GF-D8 (cell line): ENCODE data around the gene ADAM22.

Experiments
- DNase-seq: peaks from one replicate; lab custom pipeline; 2025; lab: John Stamatoyannopoulos, UW

The ADAM22 gene

DNA sequence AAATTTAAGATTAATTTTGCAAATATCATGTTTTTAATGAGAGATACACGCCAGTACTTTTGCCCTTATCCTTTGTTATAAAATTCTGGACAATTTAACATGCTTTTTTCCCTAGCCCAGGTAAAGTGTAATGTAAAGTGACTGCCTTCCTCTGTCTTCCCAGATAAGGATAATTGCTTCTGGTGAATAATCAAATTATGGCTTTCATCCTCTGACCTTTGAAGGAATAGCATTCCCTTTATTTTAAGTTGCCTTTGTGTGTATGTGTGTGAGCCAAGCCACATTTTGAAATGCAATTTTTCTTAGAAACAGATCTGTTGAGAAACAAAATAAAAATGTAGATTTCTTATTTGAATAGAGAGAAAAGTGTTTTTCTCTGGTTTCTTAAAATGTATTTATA lies 107.5 kb downstream of the ADAM22 start:
- no peak for DNase-seq

DNA sequence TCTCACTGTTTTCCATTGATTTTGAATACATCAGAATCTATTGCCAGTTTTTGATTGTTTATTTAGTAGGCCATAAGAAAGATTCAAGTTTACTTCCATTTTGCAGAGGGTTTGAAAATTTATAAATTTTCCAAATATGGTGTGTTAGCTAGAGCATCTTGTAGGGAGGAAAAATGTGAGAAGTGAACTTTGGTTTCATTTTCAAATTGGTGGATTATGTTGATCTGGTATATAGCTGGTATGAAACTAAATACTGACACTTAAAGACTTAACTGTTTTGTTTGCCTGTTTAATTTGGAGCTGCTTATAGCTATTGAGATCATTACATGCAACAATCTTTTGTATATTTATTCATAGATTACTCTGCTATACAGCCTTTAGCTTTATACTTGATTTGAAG lies 108.1 kb downstream of the ADAM22 start:
- no peak for DNase-seq

DNA sequence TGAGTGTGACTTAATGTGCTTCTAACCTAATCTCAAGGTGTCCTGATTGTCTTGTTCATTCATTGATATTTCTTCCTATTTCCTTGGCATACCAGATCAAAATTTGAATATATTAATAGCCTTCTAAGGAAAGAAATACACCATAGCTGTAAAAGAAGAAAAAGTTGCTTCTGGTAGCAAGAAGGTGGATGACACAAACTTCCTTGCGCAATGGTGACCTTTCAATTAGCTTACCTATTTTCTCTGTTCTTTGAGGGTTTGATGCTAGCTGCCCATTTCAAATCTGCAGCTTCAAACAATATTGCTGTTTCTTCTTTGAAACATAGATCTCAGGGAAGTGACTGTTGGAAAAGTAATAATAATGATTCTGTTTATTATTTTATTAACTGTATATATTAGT lies 108.8 kb downstream of the ADAM22 start:
- DNase-seq = no peak

- no peak for DNase-seq
These were observed 110.0 kb downstream of the ADAM22 start for GRCh38 chr7:88044069-88044468.

DNA sequence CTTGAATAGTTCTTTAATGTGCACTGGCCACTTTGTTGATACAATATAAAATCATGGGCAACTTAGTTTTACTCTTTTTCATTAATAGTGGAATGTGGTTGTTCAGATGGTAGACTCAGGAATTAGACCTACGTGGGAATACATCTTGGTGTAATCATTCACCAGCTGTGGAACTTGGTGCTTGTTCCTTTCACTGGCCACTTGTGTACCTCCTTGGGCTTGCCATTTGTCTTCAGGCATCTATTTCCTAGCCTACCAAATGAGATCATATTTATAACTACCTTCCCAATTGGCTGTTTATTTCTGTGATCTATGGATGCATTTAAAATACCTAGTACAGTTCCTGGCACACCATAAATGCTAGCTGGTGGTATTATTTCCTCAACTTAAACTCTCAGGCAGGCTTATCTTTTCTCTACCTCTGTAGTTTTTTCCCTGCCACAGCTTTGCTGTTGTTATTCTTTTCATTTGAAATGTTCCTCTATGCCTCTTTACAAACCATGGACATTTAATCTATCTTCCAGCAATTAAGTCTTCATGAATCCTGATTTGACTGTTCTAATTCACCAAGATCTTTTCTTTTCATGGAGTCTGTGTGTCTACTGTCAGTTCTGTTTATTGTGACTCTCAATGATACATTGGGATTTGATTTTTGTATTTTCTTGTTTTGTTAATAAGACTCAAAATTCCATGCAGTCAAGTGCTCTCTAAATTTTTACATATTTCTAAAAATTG lies 113.0 kb downstream of the ADAM22 start:
- no peak for DNase-seq

DNA sequence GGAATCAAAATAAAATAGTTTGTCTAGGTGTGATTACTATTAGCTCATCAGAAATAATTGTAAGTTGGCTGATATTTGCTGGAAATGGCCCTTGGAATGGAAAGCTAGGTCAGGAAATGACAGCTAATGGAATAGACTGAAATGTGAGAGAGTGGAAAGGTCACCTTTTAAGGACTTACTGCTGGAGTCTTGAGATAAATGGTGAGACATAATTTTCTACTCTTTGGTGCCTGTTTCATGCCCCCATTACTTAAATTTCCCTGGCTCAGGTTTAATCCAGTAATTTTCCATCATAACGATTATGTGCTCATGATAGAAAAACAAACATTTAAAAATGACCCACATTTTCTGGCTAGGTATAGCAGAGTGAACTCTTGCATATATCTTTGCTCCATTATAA lies 123.6 kb downstream of the ADAM22 start:
- no peak for DNase-seq

- no peak for DNase-seq
These were observed 128.2 kb downstream of the ADAM22 start for GRCh38 chr7:88062238-88062637.

DNA sequence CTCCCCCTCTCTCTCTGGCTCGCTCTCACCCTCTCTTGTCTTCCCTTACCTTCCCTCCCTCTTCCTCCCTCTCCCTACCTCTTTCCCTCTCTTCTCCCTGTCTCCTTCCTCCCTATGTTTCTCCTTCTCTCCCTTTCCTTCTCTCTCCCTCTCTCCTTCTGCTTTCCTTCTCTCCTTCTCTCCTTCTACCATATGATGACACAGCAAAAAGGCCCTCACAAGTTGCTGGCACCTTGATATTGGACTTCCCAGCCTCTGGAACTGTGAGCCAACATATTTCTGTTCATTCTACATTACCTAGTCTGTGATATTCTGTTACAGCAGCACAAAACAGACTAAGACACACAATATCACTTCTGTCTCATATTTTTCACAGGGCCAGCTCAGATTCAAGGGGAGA lies 135.0 kb downstream of the ADAM22 start:
- DNase-seq = no peak

- no peak for DNase-seq
These were observed 138.1 kb downstream of the ADAM22 start for GRCh38 chr7:88071994-88072714.

GRCh38 chr7:88072715-88073055 lies 138.6 kb downstream of the ADAM22 start:
- DNase-seq = no peak

DNA sequence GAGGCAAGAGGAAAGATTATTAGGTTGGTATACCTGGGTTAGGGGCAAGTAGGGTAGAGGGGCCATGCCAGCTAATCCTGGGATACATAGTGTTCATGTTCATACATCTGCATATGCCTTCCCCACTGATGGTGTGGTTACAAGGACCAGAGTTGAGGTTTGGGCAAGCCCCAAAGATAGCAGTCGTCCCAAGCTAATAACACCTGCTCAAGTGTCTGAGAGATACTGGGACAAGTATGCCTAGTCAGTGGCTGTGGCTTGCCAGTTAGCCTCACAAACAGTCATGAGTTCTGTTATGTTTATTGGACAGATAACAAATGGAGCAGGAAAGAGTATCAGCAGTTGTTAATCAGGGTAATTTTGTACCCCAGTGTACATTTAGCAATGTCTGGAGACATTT lies 139.6 kb downstream of the ADAM22 start:
- DNase-seq = no peak

- DNase-seq = no peak
These were observed 141.2 kb downstream of the ADAM22 start for GRCh38 chr7:88075216-88075615.

- no peak for DNase-seq
These were observed 149.8 kb downstream of the ADAM22 start for GRCh38 chr7:88083883-88084282.

DNA sequence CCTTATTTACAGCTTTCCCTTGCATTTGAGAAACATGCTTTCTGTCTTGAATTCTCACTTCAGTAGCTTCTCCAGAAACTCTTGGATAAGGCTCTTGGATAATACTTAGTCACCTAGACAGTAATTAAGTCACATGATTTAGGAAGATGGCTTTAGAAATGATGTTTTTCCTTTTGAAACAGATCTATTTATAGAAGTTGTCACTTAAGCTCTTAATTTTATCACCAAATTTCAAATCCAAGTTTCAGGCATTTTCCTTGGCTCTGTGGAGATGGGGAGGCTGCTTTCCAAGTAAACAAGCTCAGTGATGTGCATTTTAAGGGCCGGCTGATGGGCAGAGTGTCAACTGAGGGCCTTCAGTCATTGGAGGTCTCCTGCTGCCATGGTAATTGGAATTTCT lies 155.5 kb downstream of the ADAM22 start:
- DNase-seq = no peak

GRCh38 chr7:88090240-88090639 lies 156.2 kb downstream of the ADAM22 start:
- DNase-seq = no peak

- DNase-seq = no peak
These were observed 156.6 kb downstream of the ADAM22 start for GRCh38 chr7:88090671-88091070.

DNA sequence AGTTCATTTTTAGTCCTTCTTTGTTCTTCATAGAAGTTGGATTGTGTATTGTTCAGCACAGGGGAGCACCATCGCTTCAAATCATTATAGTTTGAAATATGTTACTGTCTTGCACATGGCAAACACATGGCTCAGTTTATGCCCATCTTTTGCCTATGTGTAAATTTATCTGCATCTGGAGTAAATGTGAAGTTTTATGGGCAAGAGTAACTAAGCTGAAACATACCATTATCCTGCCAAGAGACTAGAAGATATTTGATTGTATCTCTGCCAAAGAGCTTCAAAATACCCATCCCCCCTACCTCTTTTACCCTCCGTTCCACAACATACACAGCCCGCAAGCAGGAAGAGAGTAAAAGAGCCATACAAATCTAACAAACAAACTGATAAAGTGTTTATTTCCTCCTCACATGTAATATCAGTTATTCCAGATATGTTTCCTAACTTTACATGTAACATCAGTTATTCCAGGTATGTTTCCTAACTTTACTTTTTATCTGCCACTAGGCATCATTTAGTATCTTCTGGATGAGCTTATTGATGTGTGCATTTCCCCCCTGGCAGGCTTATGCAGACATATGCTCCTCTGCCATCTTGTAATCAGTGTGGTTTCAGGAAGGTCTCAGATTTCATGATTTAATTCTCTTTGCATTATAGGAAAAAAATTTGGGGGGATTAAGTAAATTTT lies 158.1 kb downstream of the ADAM22 start:
- DNase-seq = no peak

- no peak for DNase-seq
These were observed 158.6 kb downstream of the ADAM22 start for GRCh38 chr7:88092676-88092999.

DNA sequence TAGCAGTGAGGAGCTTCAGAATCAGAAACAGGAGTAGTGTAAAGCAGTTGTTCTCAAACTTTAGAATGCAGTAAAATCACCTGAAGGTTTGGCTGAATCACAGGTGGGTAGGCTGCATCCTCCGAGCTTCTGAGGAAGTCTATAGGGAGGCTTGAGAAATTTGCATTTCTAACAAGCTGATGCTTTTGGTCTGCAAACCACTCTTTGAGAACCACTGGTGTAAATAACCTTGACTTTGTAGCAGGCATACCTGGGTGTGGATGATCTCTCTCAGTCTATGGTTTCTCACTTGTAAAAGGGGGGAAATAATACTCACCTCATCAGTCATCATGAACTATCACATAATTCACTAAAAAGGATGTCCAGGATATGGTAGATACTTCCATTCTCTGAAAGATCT lies 167.7 kb downstream of the ADAM22 start:
- DNase-seq = no peak

GRCh38 chr7:88102675-88103074 lies 168.6 kb downstream of the ADAM22 start:
- DNase-seq = no peak

GRCh38 chr7:88104732-88105131 lies 170.7 kb downstream of the ADAM22 start:
- DNase-seq = no peak

GRCh38 chr7:88105231-88105630 lies 171.2 kb downstream of the ADAM22 start:
- DNase-seq = no peak

DNA sequence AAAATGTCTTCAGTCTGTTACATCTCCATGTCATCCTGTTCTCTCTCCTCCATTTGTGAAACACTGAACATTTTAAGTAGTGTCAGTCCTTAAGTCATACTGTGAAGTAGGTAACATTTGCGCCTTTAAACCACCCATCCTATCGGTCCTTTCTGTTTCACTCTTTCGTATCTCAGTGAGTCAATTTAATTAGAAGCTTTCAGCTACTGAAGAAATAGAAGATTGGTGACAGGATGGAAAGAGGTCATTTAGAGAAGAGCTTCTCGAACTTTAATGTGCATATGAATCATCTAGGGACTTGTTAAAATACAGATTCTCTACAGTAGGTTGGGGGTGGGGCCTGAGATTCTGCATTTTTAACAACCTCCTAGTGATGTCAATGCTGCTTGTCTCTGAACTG lies 172.4 kb downstream of the ADAM22 start:
- no peak for DNase-seq

DNA sequence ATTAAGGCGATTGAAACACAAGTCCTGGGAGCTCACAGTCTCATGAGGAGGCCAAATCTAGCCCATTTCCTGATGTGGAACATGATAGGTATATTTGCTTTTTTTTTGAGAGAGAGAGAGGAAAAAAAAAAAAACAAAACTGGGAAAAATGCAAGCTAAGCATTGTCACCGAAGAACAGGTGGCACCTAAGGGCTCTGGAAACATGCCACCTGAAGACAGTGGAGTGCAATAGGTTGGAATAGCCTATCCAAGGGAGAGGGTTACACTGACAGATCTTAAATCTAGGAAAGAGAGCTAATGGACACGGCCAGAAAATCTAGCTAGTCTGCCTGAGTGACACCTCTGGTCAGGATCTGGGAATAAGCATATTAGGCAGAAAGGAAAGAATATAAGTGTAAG lies 175.6 kb downstream of the ADAM22 start:
- DNase-seq = no peak
